Neural cell (in vitro differentiated cells): ENCODE results near the gene FAT2. TPM values are rescaled to one million over a fixed set of nuclear protein-coding genes. Genes with fewer than 3 reads are reported as not detected.
"Not testable (repeated sequence)": the region's sequence is repeated elsewhere in the genome, so short reads cannot be mapped to it uniquely, and the experiment has no call there.

ENCODE experiments used
- H2AFZ ChIP-seq: fragments of 200-600, 300-800 bp; sonication (generic), shearing (Covaris generic); 2 replicates; pipeline ENCODE4 v1.6.0; 2014; ENCODE audit warnings: low read depth, mild to moderate bottlenecking, antibody characterized with exemption, low read length, moderate library complexity
- H3F3A ChIP-seq: fragments of 200-600 bp; shearing (Covaris generic); 2 replicates; pipeline ENCODE4 v1.6.1; 2016; ENCODE audit warnings: mild to moderate bottlenecking, moderate library complexity, mixed read lengths, antibody characterized with exemption, low read length; ENCODE audit not compliant: insufficient read depth, poor library complexity, severe bottlenecking
- H3K27ac ChIP-seq: fragments of 200-600, 300-800 bp; sonication (generic), shearing (Covaris generic); 2 replicates; pipeline ENCODE4 v1.5.1; 2014; ENCODE audit warnings: mild to moderate bottlenecking, low read length, moderate library complexity
- H3K27me3 ChIP-seq: fragments of 300-800, 200-600 bp; sonication (generic), shearing (Covaris generic); 2 replicates; pipeline ENCODE4 v1.6.0; 2014; ENCODE audit warnings: mild to moderate bottlenecking, low read depth, low read length, moderate library complexity; ENCODE audit not compliant: insufficient read depth
- H3K36me3 ChIP-seq: fragments of 300-800, 200-600 bp; sonication (generic), shearing (Covaris generic); 2 replicates; pipeline ENCODE4 v1.5.1; 2014; ENCODE audit warnings: mild to moderate bottlenecking, antibody characterized with exemption, low read length, moderate library complexity; ENCODE audit not compliant: insufficient read depth
- H3K4me2 ChIP-seq: fragments of 300-800, 200-600 bp; sonication (generic), shearing (Covaris generic); 2 replicates; pipeline ENCODE4 v1.6.0; 2014; ENCODE audit warnings: mild to moderate bottlenecking, low read length
- H3K4me3 ChIP-seq: fragments of 300-800, 200-600 bp; sonication (generic), shearing (Covaris generic); 2 replicates; pipeline ENCODE4 v1.5.1; 2014; ENCODE audit warnings: mild to moderate bottlenecking, low read length, moderate library complexity
- H3K79me2 ChIP-seq: fragments of 200-600 bp; shearing (Covaris generic); replicated peaks from 2 replicates; pipeline ENCODE4 v1.6.0; 2014; ENCODE audit warnings: mild to moderate bottlenecking, low read length, moderate library complexity; ENCODE audit not compliant: insufficient read depth
- H3K9ac ChIP-seq: fragments of 300-800, 200-600 bp; sonication (generic), shearing (Covaris generic); 2 replicates; pipeline ENCODE4 v1.6.1; 2016; ENCODE audit warnings: mild to moderate bottlenecking, low read length, mixed read lengths
- H3K9me2 ChIP-seq: fragments of 200-600 bp; shearing (Covaris generic); 2 replicates; pipeline ENCODE4 v1.6.1; 2016; ENCODE audit warnings: mild to moderate bottlenecking, low read length, mixed read lengths; ENCODE audit not compliant: insufficient read depth
- H3K9me3 ChIP-seq: fragments of 200-600, 300-800 bp; sonication (generic), shearing (Covaris generic); 2 replicates; pipeline ENCODE4 v1.6.1; 2016; ENCODE audit warnings: mild to moderate bottlenecking, mixed run types, low read length, moderate library complexity, mixed read lengths
- H4K20me1 ChIP-seq: fragments of 200-600 bp; shearing (Covaris generic); 2 replicates; pipeline ENCODE4 v1.6.1; 2016; ENCODE audit warnings: mild to moderate bottlenecking, mixed run types; ENCODE audit not compliant: insufficient read depth
- CTCF ChIP-seq: fragments of 450-650 bp; IDR thresholded peaks from 2 replicates; pipeline ENCODE4 v1.5.1; 2014; ENCODE audit warnings: antibody characterized with exemption, mild to moderate bottlenecking, moderate library complexity; ENCODE audit not compliant: poor library complexity, severe bottlenecking
- EP300 ChIP-seq: fragments of 450-650 bp; conservative IDR thresholded peaks from 2 replicates; pipeline ENCODE4 v1.6.1; 2014; ENCODE audit warnings: antibody characterized with exemption, mild to moderate bottlenecking, moderate library complexity; ENCODE audit not compliant: poor library complexity, severe bottlenecking
- EZH2 ChIP-seq: fragments of 200-600, 300-800 bp; shearing (Covaris generic), sonication (generic); IDR thresholded peaks from 2 replicates; pipeline ENCODE4 v1.6.1; 2014; ENCODE audit warnings: antibody characterized with exemption, low read length, borderline replicate concordance, mild to moderate bottlenecking; ENCODE audit not compliant: insufficient read depth, poor library complexity, severe bottlenecking
- MXI1 ChIP-seq: fragments of 450-650 bp; conservative IDR thresholded peaks from 2 replicates; pipeline ENCODE4 v1.6.1; 2014; ENCODE audit warnings: antibody characterized with exemption, mild to moderate bottlenecking; ENCODE audit not compliant: poor library complexity, severe bottlenecking
- POLR2AphosphoS5 ChIP-seq: IDR thresholded peaks from 2 replicates; pipeline ENCODE4 v1.6.1; 2012
- RAD21 ChIP-seq: fragments of 450-650 bp; conservative IDR thresholded peaks from 2 replicates; pipeline ENCODE4 v1.6.1; 2014; ENCODE audit warnings: antibody characterized with exemption, mild to moderate bottlenecking, moderate library complexity
- REST ChIP-seq: IDR thresholded peaks from 2 replicates; pipeline ENCODE4 v1.6.1; 2012; ENCODE audit warnings: borderline replicate concordance
- SMC3 ChIP-seq: fragments of 450-650 bp; conservative IDR thresholded peaks from 2 replicates; pipeline ENCODE4 v1.6.1; 2014; ENCODE audit warnings: antibody characterized with exemption, mild to moderate bottlenecking, moderate library complexity; ENCODE audit not compliant: poor library complexity
- TAF1 ChIP-seq: IDR thresholded peaks from 2 replicates; pipeline ENCODE4 v1.6.1; 2012; ENCODE audit warnings: low read depth
- polyA plus RNA-seq: library from polyadenylated mRNA; depleted of rRNA; stranded (reverse); fragments of >200 nt; gene quantifications from 2 replicates; pipeline ENCODE4 v1.2.3, GENCODE V29; 2014

The FAT2 gene
- polyA plus RNA-seq, 1 donor from 2014 or later: not detected

- Histone ChIP-seq H3K36me3 (no peaks in the 10 kb centered on the region), H3K79me2 (no peaks in the 10 kb centered on the region), H3K27me3 (no peaks in the 10 kb centered on the region), H3F3A (no peaks in the 10 kb centered on the region), H3K9me3 (no peaks in the 10 kb centered on the region), H4K20me1 (no peaks in the 10 kb centered on the region), H3K27ac (no peak overlapping the region), H3K4me2 (no peak overlapping the region), H3K9ac (no peak overlapping the region), H3K9me2 (no peaks in the 10 kb centered on the region), H2AFZ (no peak overlapping the region), H3K4me3 (no peak overlapping the region)
- TF ChIP-seq RAD21 (no peak), MXI1 (no peak), REST (no peak), CTCF (no peak), TAF1 (no peak), EP300 (no peak), SMC3 (no peak), POLR2AphosphoS5 (no peak), EZH2 (no peak)
Measured at GRCh38 chr5:151587796-151588555, 3.2 kb downstream of the FAT2 start.

GRCh38 chr5:151585970-151586369, 5.2 kb downstream of the FAT2 start:
- H3K9me2 ChIP-seq: no peaks in the 10 kb centered on the region
- H3K4me2 ChIP-seq: no peak overlapping the region
- H3K9me3 ChIP-seq: no peaks in the 10 kb centered on the region
- no peaks in the 10 kb centered on the region for H3F3A ChIP-seq
- TF ChIP-seq EZH2 (no peak), MXI1 (no peak), TAF1 (no peak), POLR2AphosphoS5 (no peak), EP300 (no peak), RAD21 (no peak), SMC3 (no peak), REST (no peak), CTCF (no peak)
- H3K4me3 ChIP-seq: no peak overlapping the region
- no peak overlapping the region for H3K27ac ChIP-seq
- no peak overlapping the region for H2AFZ ChIP-seq
- H3K9ac ChIP-seq: no peak overlapping the region
- H3K36me3 ChIP-seq: no peaks in the 10 kb centered on the region
- H3K79me2 ChIP-seq: no peaks in the 10 kb centered on the region
- no peaks in the 10 kb centered on the region for H4K20me1 ChIP-seq
- H3K27me3 ChIP-seq: no peaks in the 10 kb centered on the region

DNA sequence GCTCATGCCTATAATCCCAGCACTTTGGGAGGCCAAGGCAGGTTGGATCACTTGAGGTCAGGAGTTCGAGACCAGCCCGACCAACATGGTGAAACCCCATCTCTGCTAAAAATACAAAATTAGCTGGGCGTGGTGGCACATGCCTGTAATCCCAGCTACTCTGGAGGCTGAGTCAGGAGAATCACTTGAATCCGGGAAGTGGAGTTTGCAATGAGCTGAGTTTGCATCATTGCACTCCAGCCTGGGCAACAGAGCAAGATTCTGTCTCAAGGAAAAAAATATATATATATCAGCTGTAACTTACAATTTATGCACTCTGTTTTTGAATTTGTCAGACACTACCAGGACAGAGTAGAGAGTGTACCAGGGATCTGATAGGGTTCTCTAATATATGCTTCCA, 5.8 kb downstream of the FAT2 start:
- H3K27ac ChIP-seq, H3K36me3 ChIP-seq, H3K27me3 ChIP-seq, H3K9me2 ChIP-seq, H3K79me2 ChIP-seq, H3K9me3 ChIP-seq, H3K4me2 ChIP-seq, H2AFZ ChIP-seq, H3K4me3 ChIP-seq, H3F3A ChIP-seq, H3K9ac ChIP-seq, H4K20me1 ChIP-seq: not testable (repeated sequence)
